CD8-positive, alpha-beta memory T cell (primary cell): ENCODE results near the gene MIR17HG. TPM values are rescaled to one million over a fixed set of nuclear protein-coding genes. Genes with fewer than 3 reads are reported as not detected.
A peak's percentile ranks its signal among the peaks of the same experiment; 100 is the strongest.

Source experiments
- CTCF ChIA-PET: fragments of 350-600 bp; sonication (Branson Sonifier 250); formaldehyde crosslinking; loops from one replicate; lab custom pipeline; 2021; ENCODE audit warnings: antibody characterized with exemption; lab: Charles Lee
- POLR2A ChIA-PET: fragments of 350-600 bp; sonication (Branson Sonifier 250); formaldehyde crosslinking; loops from one replicate; lab custom pipeline; 2021; ENCODE audit warnings: antibody characterized with exemption; lab: Charles Lee
- DNase-seq, 5 donors: peaks; one replicate each; pipeline versions ENCODE4 v3.0.0 to v3.0.0-alpha.2; 2020 to 2022; ENCODE audit warnings: mixed read lengths in 1 of 5
- H3K27ac ChIP-seq: one replicate; pipeline ENCODE4 v1.7.0; 2013; ENCODE audit warnings: low read depth, mild to moderate bottlenecking, low read length, moderate library complexity
- H3K27me3 ChIP-seq: 2 replicates; pipeline ENCODE4 v1.7.0; 2013; ENCODE audit warnings: low read length, mild to moderate bottlenecking; ENCODE audit not compliant: insufficient read depth, poor library complexity, severe bottlenecking
- H3K36me3 ChIP-seq: 2 replicates; pipeline ENCODE4 v1.7.0; 2013; ENCODE audit warnings: mild to moderate bottlenecking, low read length, moderate library complexity; ENCODE audit not compliant: insufficient read depth
- H3K4me1 ChIP-seq: 2 replicates; pipeline ENCODE4 v1.7.0; 2013; ENCODE audit warnings: mild to moderate bottlenecking, low read length, moderate library complexity; ENCODE audit not compliant: insufficient read depth
- H3K4me3 ChIP-seq: 2 replicates; pipeline ENCODE4 v1.7.0; 2013; ENCODE audit warnings: mild to moderate bottlenecking, low read length
- H3K9me3 ChIP-seq: 2 replicates; pipeline ENCODE4 v1.7.0; 2013; ENCODE audit warnings: mild to moderate bottlenecking, low read length
- H3K27ac Mint-ChIP-seq, 8 donors: one replicate each; pipeline ENCODE4 v1.8.0; 2020 to 2021; ENCODE audit warnings: mixed read lengths in 8 of 8, mild to moderate bottlenecking in 6 of 8, inconsistent platforms in 3 of 8, moderate library complexity in 3 of 8
- H3K27me3 Mint-ChIP-seq, 2 donors: one replicate each; pipeline ENCODE4 v1.8.0; 2020 to 2021; ENCODE audit warnings: mixed read lengths in 2 of 2, mild to moderate bottlenecking in 1 of 2, moderate library complexity in 1 of 2
- H3K36me3 Mint-ChIP-seq, 3 donors: one replicate each; pipeline ENCODE4 v1.8.0; 2020 to 2021; ENCODE audit warnings: mixed read lengths in 3 of 3, inconsistent platforms in 1 of 3, mild to moderate bottlenecking in 1 of 3
- H3K4me1 Mint-ChIP-seq, 3 donors: one replicate each; pipeline ENCODE4 v1.8.0; 2020 to 2021; ENCODE audit warnings: mixed read lengths in 3 of 3, inconsistent platforms in 1 of 3, mild to moderate bottlenecking in 1 of 3
- H3K4me3 Mint-ChIP-seq, 7 donors: one replicate each; pipeline ENCODE4 v1.8.0; 2020 to 2021; ENCODE audit warnings: mixed read lengths in 7 of 7, mild to moderate bottlenecking in 6 of 7, moderate library complexity in 4 of 7, inconsistent platforms in 2 of 7
- H3K9me3 Mint-ChIP-seq, 5 donors: one replicate each; pipeline ENCODE4 v1.8.0; 2020 to 2022; ENCODE audit warnings: mixed read lengths in 5 of 5, mild to moderate bottlenecking in 3 of 5, moderate library complexity in 2 of 5, inconsistent platforms in 1 of 5
- polyA plus RNA-seq: library from polyadenylated mRNA; unstranded; fragments of 300-500 nt; fragmentation: Illumina TruSeq; gene quantifications from one replicate; pipeline ENCODE4 v1.2.3, GENCODE V29; 2021
- total RNA-seq, 2 experiments: library from RNA; stranded (reverse); gene quantifications; one replicate each; pipeline ENCODE4 v1.2.3, GENCODE V29; 2021

MIR17HG gene
- total and polyA plus RNA-seq, 3 experiments from 2014 or later: 0.26 to 21.5 (median 21.0) TPM

- H3K27me3 Mint-ChIP-seq: no peaks in the 10 kb centered on the region
- peaks cover 0 to 18% (median 3%) of the 10 kb centered on the region in 3 donors for H3K36me3 Mint-ChIP-seq
- Histone ChIP-seq H3K27ac (no peak overlapping the region), H3K27me3 (no peaks in the 10 kb centered on the region), H3K4me1 (no peaks in the 10 kb centered on the region), H3K36me3 (no peaks in the 10 kb centered on the region), H3K9me3 (no peaks in the 10 kb centered on the region), H3K4me3 (no peak overlapping the region)
- ChIA-PET CTCF (interaction anchor here (1.2 kb wide), 1 partner anchor 11 kb away, joined by 3 read pairs; no protein-coding TSS in a partner anchor), POLR2A (no interaction called here)
- H3K27ac Mint-ChIP-seq: peak overlapping the region in 1 of 8 donors; percentile 18
- no peaks in the 10 kb centered on the region for H3K9me3 Mint-ChIP-seq
- no peak for DNase-seq
- peaks cover 0 to 5% (median 0%) of the 10 kb centered on the region in 3 donors for H3K4me1 Mint-ChIP-seq
- H3K4me3 Mint-ChIP-seq: no peak overlapping the region
These were observed 12.8 kb downstream of the MIR17HG start for GRCh38 chr13:91360246-91360751.

- Histone ChIP-seq H3K4me1 (no peaks in the 10 kb centered on the region), H3K4me3 (no peak overlapping the region), H3K36me3 (no peaks in the 10 kb centered on the region), H3K27me3 (no peaks in the 10 kb centered on the region), H3K9me3 (no peaks in the 10 kb centered on the region), H3K27ac (no peak overlapping the region)
- no peaks in the 10 kb centered on the region for H3K9me3 Mint-ChIP-seq
- ChIA-PET CTCF (no interaction called here), POLR2A (no interaction called here)
- no peak for DNase-seq
- H3K4me1 Mint-ChIP-seq: peaks cover 0 to 3% (median 0%) of the 10 kb centered on the region in 3 donors
- H3K27ac Mint-ChIP-seq: no peak overlapping the region
- H3K4me3 Mint-ChIP-seq: no peak overlapping the region
- no peaks in the 10 kb centered on the region for H3K27me3 Mint-ChIP-seq
- H3K36me3 Mint-ChIP-seq: peaks cover 0 to 5% (median 0%) of the 10 kb centered on the region in 3 donors
These were observed 14.3 kb downstream of the MIR17HG start for GRCh38 chr13:91361755-91362271.

DNA sequence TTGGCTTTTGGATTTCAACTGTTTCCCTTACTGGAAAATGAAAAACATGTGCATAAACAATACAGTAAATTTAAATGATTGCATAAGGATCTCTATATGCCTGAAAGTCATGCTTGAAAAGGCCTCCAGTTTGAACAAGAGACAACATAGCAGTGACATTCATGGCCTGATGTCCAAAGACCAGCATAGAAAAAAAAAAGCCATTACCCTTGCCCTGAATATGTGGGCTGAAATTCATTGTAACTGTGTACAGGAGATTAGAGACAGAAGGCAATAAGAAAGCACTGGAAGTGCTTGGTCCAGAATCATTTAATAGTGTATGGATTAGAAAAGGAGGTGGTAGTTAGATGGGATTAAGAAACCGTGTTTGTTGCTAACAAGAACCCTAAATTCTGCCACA is 15.4 kb downstream of the MIR17HG start:
- Mint-ChIP-seq H3K27me3 (no peaks in the 10 kb centered on the region), H3K36me3 (no peaks in the 10 kb centered on the region), H3K4me3 (no peak overlapping the region), H3K9me3 (no peaks in the 10 kb centered on the region), H3K4me1 (no peaks in the 10 kb centered on the region), H3K27ac (no peak overlapping the region)
- Histone ChIP-seq H3K9me3 (no peaks in the 10 kb centered on the region), H3K27ac (no peak overlapping the region), H3K36me3 (no peaks in the 10 kb centered on the region), H3K4me3 (no peak overlapping the region), H3K4me1 (no peaks in the 10 kb centered on the region), H3K27me3 (no peaks in the 10 kb centered on the region)
- ChIA-PET POLR2A (no interaction called here), CTCF (no interaction called here)
- DNase-seq: no peak

DNA sequence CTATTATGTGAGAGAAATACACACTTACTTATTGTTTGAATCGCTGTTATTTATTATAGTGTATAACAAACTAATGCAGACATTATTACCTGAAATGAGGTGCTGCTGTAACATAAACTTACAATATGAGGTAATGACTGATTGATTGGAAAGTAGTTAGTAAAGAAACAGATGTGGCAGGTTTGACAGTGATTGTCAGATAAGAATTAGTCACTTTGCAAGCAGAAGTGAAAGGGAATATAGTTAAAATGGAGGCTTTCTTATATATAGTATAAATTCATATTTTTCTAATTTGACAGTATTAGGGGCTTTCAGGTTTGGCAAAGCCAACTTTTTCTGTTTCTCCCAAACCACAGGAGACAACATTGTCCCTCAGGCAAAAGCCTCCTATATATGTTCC is 20.6 kb downstream of the MIR17HG start:
- Mint-ChIP-seq H3K36me3 (no peaks in the 10 kb centered on the region), H3K9me3 (no peaks in the 10 kb centered on the region), H3K4me3 (no peak overlapping the region), H3K27me3 (peaks cover 6 to 9% of the 10 kb centered on the region in 2 donors), H3K4me1 (no peaks in the 10 kb centered on the region), H3K27ac (no peak overlapping the region)
- DNase-seq: no peak
- Histone ChIP-seq H3K4me1 (no peaks in the 10 kb centered on the region), H3K4me3 (no peak overlapping the region), H3K36me3 (no peaks in the 10 kb centered on the region), H3K9me3 (no peaks in the 10 kb centered on the region), H3K27me3 (no peaks in the 10 kb centered on the region), H3K27ac (no peak overlapping the region)
- ChIA-PET CTCF (no interaction called here), POLR2A (no interaction called here)

GRCh38 chr13:91368676-91369440 is 21.4 kb downstream of the MIR17HG start:
- peaks cover 6 to 12% of the 10 kb centered on the region in 2 donors for H3K27me3 Mint-ChIP-seq
- Histone ChIP-seq H3K4me1 (no peaks in the 10 kb centered on the region), H3K4me3 (no peak overlapping the region), H3K27ac (no peak overlapping the region), H3K27me3 (no peaks in the 10 kb centered on the region), H3K9me3 (no peaks in the 10 kb centered on the region), H3K36me3 (no peaks in the 10 kb centered on the region)
- CTCF ChIA-PET: no interaction called here
- H3K9me3 Mint-ChIP-seq: no peaks in the 10 kb centered on the region
- H3K27ac Mint-ChIP-seq: no peak overlapping the region
- no peak overlapping the region for H3K4me3 Mint-ChIP-seq
- POLR2A ChIA-PET: no interaction called here
- DNase-seq: no peak
- no peaks in the 10 kb centered on the region for H3K36me3 Mint-ChIP-seq
- H3K4me1 Mint-ChIP-seq: no peaks in the 10 kb centered on the region

DNA sequence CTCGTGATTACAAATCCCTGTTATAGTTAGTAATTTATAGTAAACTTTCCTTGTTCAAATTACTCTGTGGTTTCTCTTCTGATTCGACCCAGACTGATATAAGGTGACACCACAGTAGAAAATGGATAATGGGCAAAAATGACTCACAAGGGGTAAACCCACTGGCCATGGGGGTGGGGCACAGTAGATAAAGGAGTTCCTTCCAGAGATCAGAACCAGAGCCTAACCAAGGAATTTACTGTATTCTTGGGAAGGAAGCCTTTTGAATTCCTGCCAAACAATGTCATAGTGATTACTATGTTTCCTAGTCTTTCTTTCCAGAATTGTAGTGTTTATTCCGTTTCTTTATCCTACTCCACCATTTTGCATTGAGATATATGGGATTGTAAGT is 21.9 kb downstream of the MIR17HG start:
- ChIA-PET POLR2A (no interaction called here), CTCF (no interaction called here)
- no peak for DNase-seq
- H3K27me3 Mint-ChIP-seq: peaks cover 6 to 14% of the 10 kb centered on the region in 2 donors
- Histone ChIP-seq H3K4me1 (no peaks in the 10 kb centered on the region), H3K27ac (no peak overlapping the region), H3K27me3 (no peaks in the 10 kb centered on the region), H3K36me3 (no peaks in the 10 kb centered on the region), H3K9me3 (no peaks in the 10 kb centered on the region), H3K4me3 (no peak overlapping the region)
- H3K4me1 Mint-ChIP-seq: no peaks in the 10 kb centered on the region
- no peak overlapping the region for H3K27ac Mint-ChIP-seq
- H3K36me3 Mint-ChIP-seq: no peaks in the 10 kb centered on the region
- no peaks in the 10 kb centered on the region for H3K9me3 Mint-ChIP-seq
- no peak overlapping the region for H3K4me3 Mint-ChIP-seq

DNA sequence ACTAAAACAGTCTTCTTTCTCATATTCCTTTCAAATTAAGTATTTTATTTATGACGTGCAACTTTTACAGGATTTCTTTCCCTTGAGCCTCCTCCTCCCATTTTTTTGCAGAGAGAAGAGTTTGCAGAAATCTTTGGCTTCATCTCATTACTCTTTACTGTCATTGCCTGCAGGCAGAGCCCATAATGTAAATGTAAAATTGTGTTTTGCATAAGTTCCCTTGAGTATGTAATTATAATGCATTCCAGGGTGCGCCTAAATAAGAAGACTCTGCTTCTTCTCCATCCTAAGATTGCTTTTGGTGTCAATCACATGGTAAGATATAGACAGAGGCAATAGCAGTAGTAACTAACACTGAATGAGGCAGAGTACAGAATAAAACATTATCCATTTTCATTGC is 23.0 kb downstream of the MIR17HG start:
- no peaks in the 10 kb centered on the region for H3K36me3 ChIP-seq
- Mint-ChIP-seq H3K4me3 (no peak overlapping the region), H3K27ac (no peak overlapping the region), H3K9me3 (peaks cover 0 to 1% (median 0%) of the 10 kb centered on the region in 5 donors), H3K36me3 (no peaks in the 10 kb centered on the region), H3K4me1 (peaks cover 0 to 6% (median 5%) of the 10 kb centered on the region in 3 donors), H3K27me3 (peaks cover 6 to 14% of the 10 kb centered on the region in 2 donors)
- ChIA-PET POLR2A (no interaction called here), CTCF (no interaction called here)
- DNase-seq: no peak
- H3K4me3 ChIP-seq: no peak overlapping the region
- H3K27me3 ChIP-seq: no peaks in the 10 kb centered on the region
- H3K9me3 ChIP-seq: no peaks in the 10 kb centered on the region
- no peaks in the 10 kb centered on the region for H3K4me1 ChIP-seq
- no peak overlapping the region for H3K27ac ChIP-seq

- Histone ChIP-seq H3K4me1 (no peaks in the 10 kb centered on the region), H3K4me3 (no peak overlapping the region), H3K36me3 (no peaks in the 10 kb centered on the region), H3K9me3 (no peaks in the 10 kb centered on the region), H3K27me3 (no peaks in the 10 kb centered on the region), H3K27ac (no peak overlapping the region)
- H3K4me3 Mint-ChIP-seq: no peak overlapping the region
- ChIA-PET CTCF (no interaction called here), POLR2A (no interaction called here)
- peak overlapping the region in 1 of 8 donors; percentile 34 for H3K27ac Mint-ChIP-seq
- H3K4me1 Mint-ChIP-seq: peaks cover 0 to 6% (median 5%) of the 10 kb centered on the region in 3 donors
- no peaks in the 10 kb centered on the region for H3K36me3 Mint-ChIP-seq
- DNase-seq: no peak
- H3K27me3 Mint-ChIP-seq: peaks cover 6 to 14% of the 10 kb centered on the region in 2 donors
- H3K9me3 Mint-ChIP-seq: peaks cover 0 to 1% (median 0%) of the 10 kb centered on the region in 5 donors
These were observed 25.4 kb downstream of the MIR17HG start for GRCh38 chr13:91372911-91373310.
